Measurements from ENCODE around the gene GFOD2.

GFOD2 gene, protein sequence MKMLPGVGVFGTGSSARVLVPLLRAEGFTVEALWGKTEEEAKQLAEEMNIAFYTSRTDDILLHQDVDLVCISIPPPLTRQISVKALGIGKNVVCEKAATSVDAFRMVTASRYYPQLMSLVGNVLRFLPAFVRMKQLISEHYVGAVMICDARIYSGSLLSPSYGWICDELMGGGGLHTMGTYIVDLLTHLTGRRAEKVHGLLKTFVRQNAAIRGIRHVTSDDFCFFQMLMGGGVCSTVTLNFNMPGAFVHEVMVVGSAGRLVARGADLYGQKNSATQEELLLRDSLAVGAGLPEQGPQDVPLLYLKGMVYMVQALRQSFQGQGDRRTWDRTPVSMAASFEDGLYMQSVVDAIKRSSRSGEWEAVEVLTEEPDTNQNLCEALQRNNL

DNA sequence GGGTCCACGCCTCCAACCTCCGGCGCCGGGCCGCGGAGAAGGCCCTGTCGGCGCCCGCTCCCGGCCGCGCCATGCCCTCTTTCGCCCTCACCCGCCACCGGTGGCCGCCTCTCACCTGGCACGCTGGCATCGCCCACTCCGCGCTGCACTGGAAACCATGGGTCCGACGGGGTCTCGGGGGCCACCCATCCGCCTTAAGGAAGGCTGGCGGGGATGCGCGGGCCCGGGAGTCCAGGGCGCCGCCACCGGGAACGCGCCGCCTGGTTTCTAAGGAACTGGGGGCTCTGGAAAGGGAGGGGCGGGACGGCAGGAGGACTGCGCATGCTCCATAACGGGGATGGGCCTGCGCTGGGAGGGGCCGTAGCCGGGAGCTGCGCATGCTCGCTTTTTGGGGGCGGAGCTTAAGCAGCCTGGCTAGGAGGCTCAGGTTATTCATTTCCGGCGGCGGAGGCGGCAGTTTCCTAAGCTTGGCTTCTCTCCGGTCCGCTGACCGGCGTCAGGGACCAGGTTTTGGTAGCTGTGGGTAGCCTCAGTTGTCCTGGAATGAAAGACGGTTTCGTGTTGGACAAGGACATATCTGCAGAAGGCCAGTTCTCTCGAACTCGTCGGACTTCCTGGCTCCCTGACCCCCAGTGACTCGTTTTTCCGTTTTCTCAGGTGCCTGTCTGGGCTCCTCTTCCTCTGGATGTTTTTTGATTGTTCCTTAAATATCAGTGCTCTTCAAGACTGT, at the start of gene GFOD2:
Gene GFOD2 (minus strand): TSS at position 269 of the 730 bp plus-strand sequence. CDS start 33,601 bp downstream, outside the sequence.
- TF ChIP-seq, protein P1, sequence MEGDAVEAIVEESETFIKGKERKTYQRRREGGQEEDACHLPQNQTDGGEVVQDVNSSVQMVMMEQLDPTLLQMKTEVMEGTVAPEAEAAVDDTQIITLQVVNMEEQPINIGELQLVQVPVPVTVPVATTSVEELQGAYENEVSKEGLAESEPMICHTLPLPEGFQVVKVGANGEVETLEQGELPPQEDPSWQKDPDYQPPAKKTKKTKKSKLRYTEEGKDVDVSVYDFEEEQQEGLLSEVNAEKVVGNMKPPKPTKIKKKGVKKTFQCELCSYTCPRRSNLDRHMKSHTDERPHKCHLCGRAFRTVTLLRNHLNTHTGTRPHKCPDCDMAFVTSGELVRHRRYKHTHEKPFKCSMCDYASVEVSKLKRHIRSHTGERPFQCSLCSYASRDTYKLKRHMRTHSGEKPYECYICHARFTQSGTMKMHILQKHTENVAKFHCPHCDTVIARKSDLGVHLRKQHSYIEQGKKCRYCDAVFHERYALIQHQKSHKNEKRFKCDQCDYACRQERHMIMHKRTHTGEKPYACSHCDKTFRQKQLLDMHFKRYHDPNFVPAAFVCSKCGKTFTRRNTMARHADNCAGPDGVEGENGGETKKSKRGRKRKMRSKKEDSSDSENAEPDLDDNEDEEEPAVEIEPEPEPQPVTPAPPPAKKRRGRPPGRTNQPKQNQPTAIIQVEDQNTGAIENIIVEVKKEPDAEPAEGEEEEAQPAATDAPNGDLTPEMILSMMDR (conservative IDR thresholded peaks at IDR 0.05; ENCODE audit: low read length), result no peak
- TF ChIP-seq EZH2phosphoT487 (IDR thresholded peaks at IDR 0.05; ENCODE audit: borderline replicate concordance), result no peak
- peaks cover 47% of the 10 kb centered on the region for H3K79me2 ChIP-seq (ENCODE audit: insufficient read depth, low read length)
- no peaks in the 10 kb centered on the region for H3K9me3 ChIP-seq (ENCODE audit: insufficient read depth, low read depth, low read length)
- peak within 1 kb of the TSS; percentile 84 for H3K9ac ChIP-seq (ENCODE audit: low read depth, low read length, poor library complexity, severe bottlenecking)
- H3K4me2 ChIP-seq (ENCODE audit: low read depth, low read length, poor library complexity, severe bottlenecking), result peak within 1 kb of the TSS; percentile 82
- peaks cover 7% of the 10 kb centered on the region; the same call in 1 of the 2 replicates for H3K36me3 ChIP-seq (ENCODE audit: insufficient read depth, low read length)
- no peaks in the 10 kb centered on the region for H3K9me2 ChIP-seq (replicated peaks; ENCODE audit: low read depth, low read length)
- H3K4me3 ChIP-seq (ENCODE audit: low read length, poor library complexity, severe bottlenecking), result peak within 1 kb of the TSS; percentile 79
- H4K20me1 ChIP-seq (ENCODE audit: insufficient read depth, low read length, poor library complexity, severe bottlenecking), result peaks cover 17% of the 10 kb centered on the region
- peaks cover 36% of the 10 kb centered on the region for H3K4me1 ChIP-seq (ENCODE audit: insufficient read depth, low read length, poor library complexity, severe bottlenecking)
- no peaks in the 10 kb centered on the region for H3K27me3 ChIP-seq (ENCODE audit: insufficient read depth, low read length, poor library complexity, severe bottlenecking)
- H2AFZ ChIP-seq (ENCODE audit: low read length), result peak within 1 kb of the TSS; percentile 83
- no peaks in the 10 kb centered on the region for H3F3A ChIP-seq (ENCODE audit: low read depth)

DNA sequence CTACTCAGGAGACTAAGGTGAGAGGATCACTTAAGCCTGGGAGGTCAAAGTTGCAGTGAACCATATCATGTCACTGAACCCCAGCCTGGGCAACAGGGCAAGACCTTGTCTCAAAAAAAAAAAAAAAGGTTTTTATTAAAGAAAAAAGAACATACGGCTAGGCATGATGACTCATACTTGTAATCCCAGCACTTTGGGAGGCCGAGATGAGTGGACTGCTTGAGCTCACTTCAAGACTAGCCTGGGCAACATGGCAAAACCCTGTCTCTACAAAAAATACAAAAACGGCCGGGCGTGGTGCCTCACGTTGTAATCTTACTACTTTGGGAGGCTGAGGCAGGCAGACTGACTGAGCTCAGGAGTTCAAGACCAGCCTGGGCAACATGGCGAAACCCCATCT, 48.8 kb upstream of the GFOD2 start:
- Histone ChIP-seq H3K9me3 (ENCODE audit: insufficient read depth, low read depth, low read length) (no peaks in the 10 kb centered on the region), H3K9me2 (replicated peaks; ENCODE audit: low read depth, low read length) (no peaks in the 10 kb centered on the region), H3K36me3 (ENCODE audit: insufficient read depth, low read length) (peaks cover 52% of the 10 kb centered on the region; the same call in 1 of the 2 replicates), H4K20me1 (ENCODE audit: insufficient read depth, low read length, poor library complexity, severe bottlenecking) (no peaks in the 10 kb centered on the region), H3K4me2 (ENCODE audit: low read depth, low read length, poor library complexity, severe bottlenecking) (no peak overlapping the region), H3K9ac (ENCODE audit: low read depth, low read length, poor library complexity, severe bottlenecking) (no peak overlapping the region), H3K79me2 (ENCODE audit: insufficient read depth, low read length) (peaks cover 23% of the 10 kb centered on the region; the same call in 1 of the 2 replicates), H3K27me3 (ENCODE audit: insufficient read depth, low read length, poor library complexity, severe bottlenecking) (no peaks in the 10 kb centered on the region), H3K4me3 (ENCODE audit: low read length, poor library complexity, severe bottlenecking) (no peak overlapping the region), H3K4me1 (ENCODE audit: insufficient read depth, low read length, poor library complexity, severe bottlenecking) (no peaks in the 10 kb centered on the region), H3F3A (ENCODE audit: low read depth) (no peaks in the 10 kb centered on the region), H2AFZ (ENCODE audit: low read length) (no peak overlapping the region)
- no peak for TF ChIP-seq EZH2phosphoT487 (IDR thresholded peaks at IDR 0.05; ENCODE audit: borderline replicate concordance)
- TF ChIP-seq, protein P1 (conservative IDR thresholded peaks at IDR 0.05; ENCODE audit: low read length), result no peak

DNA sequence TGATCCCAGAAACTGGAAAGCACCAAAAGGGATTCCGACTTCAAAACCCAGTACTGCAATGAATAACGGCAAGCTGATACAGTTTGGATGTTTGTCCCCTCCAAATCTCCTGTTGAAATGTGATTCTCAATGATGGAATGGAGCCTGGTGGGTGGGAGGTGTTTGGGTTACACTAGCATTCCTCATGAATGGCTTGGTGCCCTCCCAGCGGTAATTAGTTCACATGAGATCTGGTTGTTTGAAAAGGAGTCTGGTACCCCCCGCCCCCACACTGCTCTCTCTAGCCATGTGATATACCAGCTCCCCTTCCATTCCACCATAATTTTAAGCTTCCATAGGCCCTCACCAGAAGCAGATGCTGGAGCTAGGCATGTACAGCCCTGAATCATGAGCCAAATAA, 47.2 kb upstream of the GFOD2 start:
- Histone ChIP-seq H3F3A (ENCODE audit: low read depth) (no peaks in the 10 kb centered on the region), H3K36me3 (ENCODE audit: insufficient read depth, low read length) (peaks cover 43% of the 10 kb centered on the region; the same call in 1 of the 2 replicates), H3K4me2 (ENCODE audit: low read depth, low read length, poor library complexity, severe bottlenecking) (no peak overlapping the region), H3K4me1 (ENCODE audit: insufficient read depth, low read length, poor library complexity, severe bottlenecking) (no peaks in the 10 kb centered on the region), H3K9ac (ENCODE audit: low read depth, low read length, poor library complexity, severe bottlenecking) (no peak overlapping the region), H3K79me2 (ENCODE audit: insufficient read depth, low read length) (peaks cover 18% of the 10 kb centered on the region; the same call in 1 of the 2 replicates), H4K20me1 (ENCODE audit: insufficient read depth, low read length, poor library complexity, severe bottlenecking) (no peaks in the 10 kb centered on the region), H2AFZ (ENCODE audit: low read length) (no peak overlapping the region), H3K9me2 (replicated peaks; ENCODE audit: low read depth, low read length) (no peaks in the 10 kb centered on the region), H3K9me3 (ENCODE audit: insufficient read depth, low read depth, low read length) (no peaks in the 10 kb centered on the region), H3K27me3 (ENCODE audit: insufficient read depth, low read length, poor library complexity, severe bottlenecking) (no peaks in the 10 kb centered on the region), H3K4me3 (ENCODE audit: low read length, poor library complexity, severe bottlenecking) (no peak overlapping the region)
- TF ChIP-seq EZH2phosphoT487 (IDR thresholded peaks at IDR 0.05; ENCODE audit: borderline replicate concordance), result no peak
- TF ChIP-seq, protein P1 (conservative IDR thresholded peaks at IDR 0.05; ENCODE audit: low read length), result no peak

All from Loucy (cell line).